Astrocyte (in vitro differentiated cells and primary cell): Measurements from ENCODE around the gene ATP5MC2.
"Not testable (repeated sequence)": the region's sequence is repeated elsewhere in the genome, so short reads cannot be mapped to it uniquely, and the experiment has no call there.

Source experiments
- CTCF ChIP-seq: IDR thresholded peaks from 2 replicates; pipeline ENCODE4 v1.5.1; 2011; ENCODE audit warnings: low read depth, mild to moderate bottlenecking, inconsistent platforms, low read length, moderate library complexity; ENCODE audit not compliant: insufficient read depth
- EZH2 ChIP-seq: IDR thresholded peaks from 2 replicates; pipeline ENCODE4 v1.6.1; 2012; ENCODE audit warnings: mild to moderate bottlenecking, low read length, inconsistent platforms; ENCODE audit not compliant: insufficient read depth

GRCh38 chr12:53718567-53718966 lies 42.7 kb upstream of the ATP5MC2 start:
- not testable (repeated sequence) for TF ChIP-seq CTCF, EZH2
